Fibroblast of peridontal ligament (primary cell): ENCODE measurements around the gene PCBP3.

ENCODE experiments used
- DNase-seq: peaks from one replicate; pipeline ENCODE4 v3.0.0-alpha.2; 2010; ENCODE audit errors: extremely low read depth

Gene PCBP3

GRCh38 chr21:45979651-45980050 is 336.1 kb downstream of the PCBP3 start:
- no peak for DNase-seq

GRCh38 chr21:45980271-45980670 is 336.7 kb downstream of the PCBP3 start:
- DNase-seq = no peak

DNA sequence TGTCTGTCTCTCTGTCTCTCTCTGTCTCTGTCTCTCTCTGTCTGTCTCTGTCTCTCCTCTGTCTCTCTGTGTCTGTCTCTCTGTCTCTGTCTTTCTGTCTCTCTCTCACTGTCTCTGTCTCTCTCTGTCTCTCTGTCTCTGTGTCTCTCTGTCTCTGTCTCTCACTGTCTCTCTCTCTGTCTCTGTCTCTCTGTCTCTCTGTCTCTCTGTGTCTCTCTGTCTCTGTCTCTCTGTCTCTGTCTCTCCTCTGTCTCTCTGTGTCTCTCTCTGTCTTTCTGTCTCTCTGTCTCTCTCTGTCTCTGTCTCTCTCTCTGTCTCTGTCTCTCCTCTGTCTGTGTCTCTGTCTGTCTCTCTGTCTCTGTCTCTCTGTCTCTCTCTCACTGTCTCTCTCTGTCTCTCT is 337.2 kb downstream of the PCBP3 start:
- no peak for DNase-seq

DNA sequence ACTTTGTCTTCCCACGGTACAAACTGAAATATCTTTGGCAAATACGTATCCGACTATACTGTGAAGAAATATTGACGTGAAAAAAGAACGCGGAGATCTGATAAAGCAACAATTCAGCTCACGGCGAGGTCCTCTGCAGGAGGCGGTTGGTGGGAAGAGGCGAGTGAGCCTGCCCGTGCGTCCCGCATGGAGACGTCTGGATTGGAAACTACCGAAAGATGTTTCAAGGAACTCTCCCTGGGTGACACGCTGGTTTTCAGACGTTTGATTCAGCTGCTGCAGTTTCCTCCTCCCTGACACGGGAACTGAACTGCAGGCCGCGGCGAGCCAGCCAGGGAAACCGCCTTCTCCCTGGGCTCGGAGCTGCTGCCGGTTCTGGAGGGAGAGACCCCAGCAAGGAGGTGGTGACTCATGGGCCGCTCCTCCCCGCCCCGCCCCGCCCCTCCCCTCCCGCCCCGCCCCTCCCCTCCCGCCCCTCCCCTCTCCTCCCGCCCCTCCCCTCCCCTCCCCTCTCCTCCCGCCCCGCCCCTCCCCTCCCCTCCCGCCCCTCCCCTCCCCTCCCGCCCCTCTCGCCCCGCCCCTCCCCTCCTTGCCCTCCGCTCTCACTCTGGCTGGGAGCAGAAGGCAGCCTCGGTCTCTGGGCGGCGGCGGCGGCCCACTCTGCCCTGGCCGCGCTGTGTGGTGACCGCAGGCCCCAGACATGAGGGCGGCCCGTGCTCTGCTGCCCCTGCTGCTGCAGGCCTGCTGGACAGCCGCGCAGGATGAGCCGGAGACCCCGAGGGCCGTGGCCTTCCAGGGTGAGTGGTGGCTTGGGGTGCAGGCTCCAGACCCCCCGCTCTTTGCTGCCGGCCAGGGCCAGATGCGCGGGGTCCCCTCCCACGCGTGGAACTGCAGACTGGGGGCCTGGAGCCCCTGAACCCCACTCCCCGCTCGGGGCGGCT is 337.9 kb downstream of the PCBP3 start, which contains the start of gene COL6A1:
Gene COL6A1 (plus strand): TSS at position 620 of the 941 bp plus-strand sequence. CDS start 81 bp downstream, at position 701.
- peak; percentile 86 for DNase-seq

- no peak for DNase-seq
Observed at GRCh38 chr21:45982092-45982757, 338.7 kb downstream of the PCBP3 start.

DNA sequence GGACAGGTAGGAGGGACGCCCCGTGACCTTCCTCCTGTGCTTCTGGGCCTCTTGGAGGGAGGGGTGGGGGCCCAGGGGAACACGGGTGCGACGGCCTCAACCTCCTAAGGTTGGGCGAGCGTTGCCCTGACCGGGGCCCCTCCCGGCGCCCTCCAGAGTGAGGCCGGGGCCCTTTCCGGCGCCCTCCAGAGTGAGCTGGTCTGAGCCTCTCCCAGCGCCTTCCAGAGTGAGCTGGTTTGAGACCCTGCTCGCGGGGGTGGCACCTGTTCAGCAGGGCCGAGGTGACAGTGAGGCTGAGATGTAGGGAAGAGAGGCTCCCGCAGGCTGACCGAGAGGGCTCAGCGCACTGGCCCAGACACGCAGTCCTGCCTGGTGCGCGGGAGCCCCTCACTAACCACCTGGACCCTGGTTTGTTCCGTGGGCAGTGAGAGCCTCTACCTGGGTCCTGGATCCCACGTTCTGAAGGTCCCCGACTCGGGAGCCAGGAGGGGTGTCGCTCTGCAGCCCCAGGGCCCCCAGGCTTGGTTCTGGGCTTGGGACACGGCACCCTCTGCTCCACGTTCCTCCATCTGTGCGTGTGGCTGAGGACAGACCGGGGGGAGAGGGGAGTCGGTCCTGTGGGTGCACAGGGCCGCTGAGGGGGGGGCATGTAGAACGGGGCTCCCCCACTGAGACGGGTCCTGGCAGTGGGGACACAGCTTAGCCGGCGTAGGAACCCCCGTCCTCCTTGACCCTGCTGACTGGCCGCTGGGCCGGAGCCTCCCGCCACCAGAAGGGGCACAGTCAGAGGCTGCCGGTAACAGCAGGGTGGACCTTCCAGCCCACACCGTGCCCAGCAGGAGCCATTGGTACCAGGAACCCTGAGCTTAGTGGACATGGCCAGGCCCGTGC is 339.5 kb downstream of the PCBP3 start:
- DNase-seq = no peak

GRCh38 chr21:45983649-45983965 is 340.1 kb downstream of the PCBP3 start:
- DNase-seq = no peak

- no peak for DNase-seq
Observed at GRCh38 chr21:45983981-45984551, 340.5 kb downstream of the PCBP3 start.

- DNase-seq = no peak
Observed at GRCh38 chr21:45984584-45985095, 341.1 kb downstream of the PCBP3 start.

DNA sequence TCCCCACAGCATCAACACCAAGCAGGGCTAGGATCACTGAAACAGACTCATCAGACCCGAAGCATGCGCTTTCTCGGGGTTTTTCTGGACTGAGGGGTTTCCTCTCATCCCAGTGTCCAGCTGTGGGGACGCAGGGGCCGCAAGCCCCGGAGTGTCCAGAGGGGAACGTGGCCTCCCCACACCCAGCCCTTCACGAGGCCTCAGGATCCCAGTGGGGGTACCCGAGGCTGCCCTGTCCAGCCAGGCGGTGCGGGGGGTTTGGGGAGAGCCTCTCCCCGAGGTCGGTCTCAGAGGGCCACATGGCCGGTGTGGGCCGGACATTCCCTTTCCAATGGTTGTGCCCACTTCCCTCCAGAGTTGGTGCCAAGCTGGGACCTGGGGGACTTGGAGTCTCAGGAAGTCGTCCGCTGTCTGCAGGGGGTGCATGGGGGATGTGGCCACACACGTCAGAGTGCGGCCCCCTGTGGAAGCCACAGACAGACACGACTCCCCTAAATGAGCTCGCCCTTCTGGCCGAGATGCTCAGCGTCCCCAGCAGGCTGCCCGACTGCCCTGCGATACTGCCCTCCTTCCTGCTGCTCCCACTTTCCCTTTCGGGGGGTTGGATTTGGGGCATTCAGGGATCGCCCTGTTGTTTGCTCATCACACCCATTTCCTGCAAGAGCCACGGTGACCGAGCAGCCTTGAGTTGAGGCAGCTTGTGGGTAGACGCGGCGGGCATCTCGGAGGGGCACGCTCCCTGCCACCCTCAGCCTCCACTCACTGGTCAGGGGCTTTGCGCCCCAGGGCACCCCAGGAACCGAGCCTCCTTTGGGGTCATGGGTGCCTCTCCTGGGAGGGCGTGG is 342.2 kb downstream of the PCBP3 start:
- no peak for DNase-seq

DNA sequence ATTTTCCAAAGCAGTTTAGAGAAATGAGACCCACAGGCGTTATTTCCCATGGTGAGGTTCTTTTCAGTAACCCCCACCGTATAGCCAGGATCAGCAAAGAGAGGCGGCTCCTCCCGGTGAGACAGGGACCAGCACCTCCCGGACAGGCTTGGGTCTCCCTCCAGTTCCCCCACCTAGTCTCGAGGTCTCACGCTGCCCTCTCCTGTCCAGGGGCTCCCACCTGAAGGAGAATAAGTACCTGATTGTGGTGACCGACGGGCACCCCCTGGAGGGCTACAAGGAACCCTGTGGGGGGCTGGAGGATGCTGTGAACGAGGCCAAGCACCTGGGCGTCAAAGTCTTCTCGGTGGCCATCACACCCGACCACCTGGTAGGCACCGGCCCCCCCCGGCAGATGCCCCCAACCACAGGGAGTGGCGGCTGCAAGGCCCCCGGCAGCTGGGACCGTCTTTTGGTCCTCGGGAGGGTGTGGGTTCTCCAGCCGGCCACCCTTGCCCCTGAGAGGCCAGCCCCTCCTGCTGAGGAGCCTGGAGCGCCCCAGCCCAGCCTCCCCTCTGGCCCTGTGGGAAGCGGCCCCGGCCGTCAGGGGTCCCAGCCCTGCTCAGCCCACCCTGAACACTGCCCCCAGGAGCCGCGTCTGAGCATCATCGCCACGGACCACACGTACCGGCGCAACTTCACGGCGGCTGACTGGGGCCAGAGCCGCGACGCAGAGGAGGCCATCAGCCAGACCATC is 343.0 kb downstream of the PCBP3 start:
- no peak for DNase-seq

GRCh38 chr21:45987121-45987711 is 343.7 kb downstream of the PCBP3 start:
- DNase-seq = no peak

DNA sequence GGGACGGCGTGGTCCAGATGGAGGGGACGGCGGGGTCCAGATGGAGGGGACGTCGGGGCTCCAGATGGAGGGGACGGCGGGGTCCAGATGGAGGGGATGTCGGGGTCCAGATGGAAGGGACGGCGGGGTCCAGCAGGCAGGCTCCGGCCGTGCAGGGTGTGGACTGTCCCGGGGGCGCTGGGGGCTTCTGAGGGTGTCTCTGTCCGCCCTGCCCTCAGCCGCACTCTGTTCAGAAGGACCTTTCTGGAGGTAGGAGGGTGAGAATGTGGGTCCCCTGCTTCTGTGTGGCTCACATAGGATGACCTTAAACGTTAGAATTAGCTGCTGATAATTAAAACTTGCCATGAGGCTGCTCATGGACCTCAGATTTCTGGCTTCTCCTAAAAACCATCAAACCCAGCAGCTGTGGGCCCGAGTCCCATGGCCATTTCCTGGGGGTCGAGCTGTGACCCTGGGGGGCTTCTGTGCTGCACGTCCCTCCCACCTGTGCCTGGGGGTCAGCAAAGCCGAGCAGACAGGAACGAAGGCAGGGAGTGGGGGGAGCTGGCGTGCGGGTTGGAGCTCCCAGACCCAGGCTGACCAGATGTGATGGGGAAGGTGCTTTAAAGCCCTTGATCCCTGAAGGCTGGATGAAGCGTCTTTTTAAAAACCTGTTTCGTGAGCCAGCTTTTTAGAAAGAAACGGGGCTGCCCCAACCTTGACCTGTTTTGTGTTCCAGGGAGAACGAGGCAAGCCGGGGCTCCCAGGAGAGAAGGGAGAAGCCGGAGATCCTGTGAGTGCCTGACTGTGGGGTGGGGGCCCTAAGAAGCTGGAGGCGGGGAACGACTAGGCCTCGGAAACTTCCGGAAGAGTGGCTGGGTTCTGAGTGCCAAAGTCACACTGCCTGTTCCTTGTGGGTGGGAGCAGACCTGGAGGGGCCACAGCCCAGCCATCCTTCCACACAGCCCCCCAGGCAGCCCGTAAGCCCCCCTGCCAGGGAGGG is 345.1 kb downstream of the PCBP3 start:
- no peak for DNase-seq

DNA sequence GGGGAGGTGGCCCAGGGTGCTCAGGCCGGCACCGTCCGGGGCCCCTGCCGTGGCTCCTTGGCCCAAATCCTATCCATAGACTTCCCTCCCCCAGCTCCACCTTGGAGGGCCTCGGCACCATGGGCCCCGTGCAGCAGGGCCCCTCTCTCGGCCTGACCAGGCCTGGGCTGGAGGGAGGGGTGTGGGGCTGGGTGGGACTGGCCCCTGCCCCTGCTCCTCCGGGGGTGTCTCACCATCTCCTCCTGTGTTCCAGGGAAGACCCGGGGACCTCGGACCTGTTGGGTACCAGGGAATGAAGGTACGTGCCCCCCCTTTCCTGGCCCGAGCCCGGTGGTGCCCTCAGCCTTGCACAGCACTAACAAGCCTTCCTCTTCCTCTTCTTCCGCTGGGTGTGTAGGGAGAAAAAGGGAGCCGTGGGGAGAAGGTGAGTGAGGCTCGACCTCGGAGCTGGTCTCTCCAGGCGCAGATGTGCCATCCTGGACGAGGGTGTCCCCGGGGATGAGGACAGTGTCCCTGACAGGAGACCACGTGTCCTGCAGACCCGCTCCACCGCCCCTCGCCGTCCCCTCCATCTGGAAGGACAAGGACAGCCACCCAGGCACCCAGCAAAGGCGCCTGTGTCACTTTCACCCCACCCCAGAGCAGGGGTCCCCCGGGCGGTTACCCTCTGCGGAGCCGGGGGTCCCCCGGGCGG is 346.0 kb downstream of the PCBP3 start:
- DNase-seq = no peak

- no peak for DNase-seq
Observed at GRCh38 chr21:45990049-45990711, 346.7 kb downstream of the PCBP3 start.

DNA sequence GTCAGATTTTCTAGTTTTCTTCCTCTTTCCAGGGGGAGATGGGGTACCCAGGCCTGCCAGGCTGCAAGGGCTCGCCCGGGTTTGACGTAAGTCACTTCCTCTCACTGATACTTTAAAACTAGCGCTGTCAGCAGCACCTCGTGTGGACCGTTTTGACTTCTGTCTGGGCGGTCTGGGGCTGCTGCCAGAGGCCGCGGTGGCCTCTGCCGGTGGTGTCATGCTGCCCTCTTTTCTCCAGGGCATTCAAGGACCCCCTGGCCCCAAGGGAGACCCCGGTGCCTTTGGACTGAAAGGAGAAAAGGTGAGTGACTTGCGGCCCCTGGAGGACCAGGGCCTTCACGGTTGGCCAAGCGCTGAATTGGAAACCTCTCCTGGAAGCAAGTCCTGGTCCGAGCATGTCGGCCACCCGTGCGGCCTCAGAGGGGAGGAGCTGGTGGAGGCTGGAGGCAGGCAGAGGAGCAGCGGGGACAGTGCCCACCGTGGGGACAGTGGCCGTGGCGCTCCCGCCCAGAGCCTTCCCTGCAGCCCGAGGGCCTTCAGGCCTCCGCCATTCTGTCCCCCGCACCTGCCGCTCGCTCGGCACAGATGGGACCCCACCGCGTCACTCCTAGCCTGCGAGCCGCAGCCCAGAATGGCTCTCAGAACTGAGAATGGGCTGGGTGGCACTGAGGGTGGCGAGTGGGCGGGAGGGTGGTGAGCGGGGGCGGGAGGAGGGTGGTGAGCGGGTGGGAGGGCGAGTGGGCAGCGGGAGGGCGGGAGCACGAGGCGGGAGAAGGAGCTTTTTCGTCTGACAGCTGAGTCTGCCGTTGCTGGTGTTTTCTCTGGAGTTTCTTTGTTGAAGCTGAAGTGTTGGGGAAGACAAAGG is 347.4 kb downstream of the PCBP3 start:
- no peak for DNase-seq
